Measurements from ENCODE around the gene MAML1.
"Not testable (repeated sequence)": the region's sequence is repeated elsewhere in the genome, so short reads cannot be mapped to it uniquely, and the experiment has no call there.

Gene MAML1, protein sequence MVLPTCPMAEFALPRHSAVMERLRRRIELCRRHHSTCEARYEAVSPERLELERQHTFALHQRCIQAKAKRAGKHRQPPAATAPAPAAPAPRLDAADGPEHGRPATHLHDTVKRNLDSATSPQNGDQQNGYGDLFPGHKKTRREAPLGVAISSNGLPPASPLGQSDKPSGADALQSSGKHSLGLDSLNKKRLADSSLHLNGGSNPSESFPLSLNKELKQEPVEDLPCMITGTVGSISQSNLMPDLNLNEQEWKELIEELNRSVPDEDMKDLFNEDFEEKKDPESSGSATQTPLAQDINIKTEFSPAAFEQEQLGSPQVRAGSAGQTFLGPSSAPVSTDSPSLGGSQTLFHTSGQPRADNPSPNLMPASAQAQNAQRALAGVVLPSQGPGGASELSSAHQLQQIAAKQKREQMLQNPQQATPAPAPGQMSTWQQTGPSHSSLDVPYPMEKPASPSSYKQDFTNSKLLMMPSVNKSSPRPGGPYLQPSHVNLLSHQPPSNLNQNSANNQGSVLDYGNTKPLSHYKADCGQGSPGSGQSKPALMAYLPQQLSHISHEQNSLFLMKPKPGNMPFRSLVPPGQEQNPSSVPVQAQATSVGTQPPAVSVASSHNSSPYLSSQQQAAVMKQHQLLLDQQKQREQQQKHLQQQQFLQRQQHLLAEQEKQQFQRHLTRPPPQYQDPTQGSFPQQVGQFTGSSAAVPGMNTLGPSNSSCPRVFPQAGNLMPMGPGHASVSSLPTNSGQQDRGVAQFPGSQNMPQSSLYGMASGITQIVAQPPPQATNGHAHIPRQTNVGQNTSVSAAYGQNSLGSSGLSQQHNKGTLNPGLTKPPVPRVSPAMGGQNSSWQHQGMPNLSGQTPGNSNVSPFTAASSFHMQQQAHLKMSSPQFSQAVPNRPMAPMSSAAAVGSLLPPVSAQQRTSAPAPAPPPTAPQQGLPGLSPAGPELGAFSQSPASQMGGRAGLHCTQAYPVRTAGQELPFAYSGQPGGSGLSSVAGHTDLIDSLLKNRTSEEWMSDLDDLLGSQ

DNA sequence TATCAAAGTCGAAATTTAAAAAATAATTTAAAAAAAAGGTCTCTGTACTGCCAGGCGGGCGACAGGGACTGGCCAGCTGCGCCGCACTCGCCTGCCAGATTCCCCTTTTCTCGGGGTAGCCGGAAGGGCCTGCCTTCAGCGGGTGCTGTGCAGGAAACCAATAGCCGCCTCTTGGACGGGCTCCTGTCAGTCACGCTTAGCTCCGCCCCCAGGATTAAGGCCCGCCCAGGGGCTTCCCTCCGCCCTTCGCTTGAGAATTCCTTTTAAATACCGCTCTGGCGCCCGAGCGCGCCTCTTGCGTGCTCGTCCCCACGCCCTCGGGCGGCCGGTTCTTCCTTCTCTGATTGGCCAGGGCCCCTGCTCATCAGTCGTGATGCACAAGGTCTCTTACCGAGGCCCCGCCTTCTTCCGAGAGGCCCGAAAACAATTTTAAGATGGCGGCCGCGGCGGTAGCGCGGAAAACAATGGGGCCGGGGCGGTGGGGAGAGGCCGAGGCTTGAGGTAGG lies at the start of gene MAML1:
Gene MAML1, plus strand, starts transcription at position 411 of the 506 bp plus-strand sequence. CDS start 291 bp downstream, outside the sequence.
- DNase-seq (ENCODE audit: low read depth in 2 of 3, low spot score in 2 of 3): peak; percentile 95 to 99 (median 97)

DNA sequence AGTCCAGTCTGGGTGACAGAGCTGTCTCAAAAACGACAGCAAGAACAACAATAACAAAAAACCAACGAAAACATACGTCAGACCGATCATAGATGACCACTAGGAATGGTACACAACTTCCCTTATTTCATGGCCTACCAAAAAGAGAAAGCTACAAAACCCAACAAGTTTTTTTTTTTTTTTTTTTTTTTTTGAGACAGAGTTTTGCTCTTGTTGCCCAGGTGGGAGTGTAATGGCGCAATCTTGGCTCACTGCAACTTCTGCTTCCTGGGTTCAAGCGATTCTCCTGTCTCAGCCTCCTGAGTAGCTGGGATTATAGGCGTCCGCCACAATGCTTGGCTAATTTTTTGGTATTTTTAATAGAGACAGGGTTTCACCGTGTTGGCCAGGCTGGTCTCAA lies 43.4 kb upstream of the MAML1 start:
- DNase-seq (ENCODE audit: low read depth in 2 of 3, low spot score in 2 of 3): not testable (repeated sequence)

DNA sequence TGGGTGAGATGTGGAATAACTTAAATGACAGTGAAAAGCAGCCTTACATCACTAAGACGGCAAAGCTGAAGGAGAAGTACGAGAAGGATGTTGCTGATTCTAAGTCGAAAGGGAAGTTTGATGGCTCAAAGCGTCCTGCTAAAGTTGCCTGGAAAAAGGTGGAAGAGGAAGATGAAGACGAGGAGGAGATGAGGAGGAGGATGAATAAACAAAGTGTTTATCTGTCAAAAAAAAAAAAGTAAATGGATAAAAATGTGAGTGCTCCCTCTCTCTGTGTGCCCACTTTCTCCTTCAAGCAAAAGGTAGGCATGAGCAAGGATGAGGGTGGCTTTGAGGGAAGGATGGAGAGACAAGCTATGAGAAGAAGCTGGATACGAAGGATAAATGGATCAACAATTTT lies 38.1 kb upstream of the MAML1 start:
- no peak for DNase-seq (ENCODE audit: low read depth in 2 of 3, low spot score in 2 of 3)

DNA sequence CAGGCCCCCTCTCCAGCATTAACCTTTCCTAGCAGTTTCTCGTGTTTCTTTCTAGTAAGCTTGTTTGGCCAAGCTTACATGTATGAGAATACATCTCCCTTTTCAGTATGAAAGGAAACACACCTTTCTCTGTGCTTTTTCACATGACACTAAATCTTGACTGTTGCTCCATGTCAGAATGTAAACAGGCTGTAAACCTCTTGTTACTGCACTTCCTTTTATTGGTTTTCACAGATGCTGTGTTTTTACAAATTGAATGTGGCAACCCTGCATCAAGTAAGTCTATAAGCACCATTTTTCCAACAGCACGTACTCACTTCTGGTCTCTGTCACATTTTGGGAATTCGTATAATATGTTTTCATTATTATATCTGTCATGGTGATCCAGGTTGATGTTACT lies 36.0 kb upstream of the MAML1 start:
- DNase-seq (ENCODE audit: low read depth in 2 of 3, low spot score in 2 of 3): no peak

DNA sequence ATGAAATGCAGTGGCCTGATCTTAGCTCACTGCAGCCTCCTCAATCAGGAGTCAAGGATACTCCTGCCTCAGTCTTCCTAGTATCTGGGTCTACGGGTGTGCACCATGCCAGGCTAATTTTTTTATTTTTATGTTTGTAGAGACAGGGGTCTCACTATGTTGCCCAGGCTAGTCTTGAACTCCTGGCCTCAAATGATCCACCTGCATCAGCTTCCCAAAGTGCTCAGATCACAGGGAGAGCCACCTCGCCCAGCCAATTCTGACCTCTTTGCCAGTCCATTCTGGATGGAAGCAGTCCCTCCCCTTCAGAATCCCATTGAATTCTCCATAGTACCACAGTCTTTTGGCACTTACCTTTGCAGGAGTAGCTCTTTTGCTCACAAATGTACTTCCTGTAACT lies 35.5 kb upstream of the MAML1 start:
- no peak for DNase-seq (ENCODE audit: low read depth in 2 of 3, low spot score in 2 of 3)

DNA sequence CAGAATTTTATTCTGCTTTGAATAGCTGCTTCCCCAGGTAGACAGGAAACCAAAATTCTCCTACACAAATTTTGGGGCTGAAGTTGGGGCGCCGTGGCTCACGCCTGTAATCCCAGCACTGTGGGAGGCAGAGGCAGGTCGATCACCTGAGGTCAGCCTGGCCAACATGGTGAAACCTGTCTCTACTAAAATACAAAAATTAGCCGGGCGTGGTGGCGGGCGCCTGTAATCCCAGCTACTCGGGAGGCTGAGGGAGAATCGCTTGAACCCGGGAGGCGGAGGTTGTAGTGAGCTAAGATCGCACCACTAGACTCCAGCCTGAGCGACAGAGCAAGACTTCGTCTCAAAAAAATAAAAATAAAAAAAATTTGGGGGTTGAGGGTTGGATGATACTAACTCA lies 35.1 kb upstream of the MAML1 start:
- DNase-seq (ENCODE audit: low read depth in 2 of 3, low spot score in 2 of 3): not testable (repeated sequence)

DNA sequence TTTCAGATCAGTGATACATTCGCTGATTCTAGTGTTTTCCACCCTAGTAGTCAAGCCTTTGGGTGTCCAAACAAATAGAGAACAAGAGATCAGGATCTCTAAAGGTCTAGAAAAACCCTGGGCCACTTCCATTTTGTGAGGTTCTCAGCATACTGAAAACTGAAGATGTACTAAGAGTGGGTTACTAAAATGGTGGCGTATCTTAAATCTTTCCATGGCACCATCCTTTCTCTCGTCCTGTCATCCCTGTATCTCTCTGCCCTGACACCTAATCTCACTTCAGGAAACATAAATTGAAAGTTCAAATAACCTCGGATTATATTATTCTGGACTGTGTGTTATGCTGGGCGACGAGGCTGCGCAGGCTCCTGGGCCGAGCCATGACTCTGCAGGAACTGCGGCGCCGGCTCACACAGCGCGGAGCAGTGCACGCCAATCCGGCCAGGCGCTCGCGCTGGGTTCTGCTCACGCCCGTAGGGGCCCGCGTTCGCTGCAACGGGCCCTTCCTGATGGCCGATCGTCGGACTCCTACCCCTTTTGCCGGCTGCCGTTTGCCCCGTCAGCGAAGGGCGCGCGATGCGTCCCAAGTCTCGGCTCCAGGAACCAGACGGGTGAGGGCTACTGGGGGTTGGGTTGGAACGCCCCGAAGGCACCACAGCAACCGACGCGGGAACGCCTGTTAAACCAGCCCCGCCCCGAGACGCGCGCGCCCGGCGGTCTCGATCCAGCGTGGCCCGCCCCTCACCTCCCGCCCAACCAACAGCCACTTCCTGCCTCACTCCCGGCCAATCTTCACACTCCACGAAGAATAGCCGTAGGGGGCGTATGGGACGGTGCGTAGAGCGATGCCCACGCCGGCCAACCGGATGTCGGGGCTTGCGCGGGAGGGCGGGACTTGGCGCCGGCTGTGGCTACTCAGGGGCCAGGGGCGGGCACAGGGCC lies 34.4 kb upstream of the MAML1 start:
- DNase-seq (ENCODE audit: low read depth in 2 of 3, low spot score in 2 of 3): peak; percentile 92 to 99 (median 96)

DNA sequence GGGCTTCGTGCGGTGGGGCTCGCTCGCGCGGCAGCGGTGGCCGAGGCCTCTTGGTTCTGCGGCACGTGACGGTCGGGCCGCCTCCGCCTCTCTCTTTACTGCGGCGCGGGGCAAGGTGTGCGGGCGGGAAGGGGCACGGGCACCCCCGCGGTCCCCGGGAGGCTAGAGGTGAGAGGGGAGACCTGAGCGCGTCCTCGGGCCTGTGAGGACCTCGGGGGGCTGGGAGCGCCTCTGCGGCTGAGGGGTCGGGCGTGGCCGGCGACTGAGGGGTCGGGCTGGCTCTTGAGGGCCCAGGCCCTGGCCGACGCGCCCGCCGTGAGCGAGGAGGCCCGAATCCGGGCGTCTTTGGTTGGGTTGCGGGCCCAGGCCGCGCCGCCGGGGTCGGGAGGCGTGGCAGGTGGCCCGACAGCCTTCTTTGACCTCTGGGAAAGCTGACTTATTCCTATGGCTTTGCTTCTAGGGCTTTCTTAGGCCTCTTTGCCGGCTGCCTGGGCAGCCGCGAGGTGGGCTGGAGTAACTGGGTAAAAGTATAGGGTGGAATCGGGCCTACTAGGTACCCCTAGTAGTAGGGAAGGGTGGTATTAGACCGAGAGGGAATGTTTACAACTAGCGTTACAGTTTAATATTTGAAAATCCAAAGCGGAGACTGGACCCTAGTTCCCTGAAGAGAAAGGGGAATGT lies 33.5 kb upstream of the MAML1 start, which contains the start of gene CANX:
Gene CANX, plus strand, starts transcription at position 33 of the 681 bp plus-strand sequence. CDS start 6,715 bp downstream, outside the sequence.
- no peak for DNase-seq (ENCODE audit: low read depth in 2 of 3, low spot score in 2 of 3)

DNA sequence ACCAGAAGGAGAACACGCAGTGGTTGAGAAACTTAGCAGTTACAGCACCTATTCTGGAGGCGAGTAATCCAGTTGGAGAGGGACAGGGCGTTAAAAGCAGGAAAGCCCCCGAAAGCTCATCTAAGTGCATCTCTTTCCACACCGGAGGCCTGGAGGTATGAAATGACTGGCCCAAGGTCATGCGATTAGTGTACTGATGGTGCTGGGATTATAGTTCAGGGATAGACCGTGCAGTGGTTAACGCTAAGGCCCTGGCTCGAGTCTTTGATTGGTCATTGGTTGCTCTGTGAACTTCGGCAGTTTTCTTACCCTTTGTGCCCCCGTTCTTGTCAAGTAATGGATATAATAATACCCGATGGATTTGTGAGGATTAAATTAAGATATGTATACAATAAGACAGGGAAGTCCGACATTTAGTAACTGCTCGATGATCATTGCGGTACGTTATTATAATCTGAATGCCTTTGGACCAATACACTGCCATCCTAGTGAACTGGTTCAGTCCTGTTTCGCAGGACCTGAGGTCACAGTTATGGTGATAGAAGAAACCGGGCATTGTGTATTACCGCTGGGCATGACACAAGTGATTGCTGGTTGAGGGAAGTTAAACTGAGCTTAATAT lies 32.9 kb upstream of the MAML1 start:
- DNase-seq (ENCODE audit: low read depth in 2 of 3, low spot score in 2 of 3): peak in 1 of 3 experiments; percentile 27

DNA sequence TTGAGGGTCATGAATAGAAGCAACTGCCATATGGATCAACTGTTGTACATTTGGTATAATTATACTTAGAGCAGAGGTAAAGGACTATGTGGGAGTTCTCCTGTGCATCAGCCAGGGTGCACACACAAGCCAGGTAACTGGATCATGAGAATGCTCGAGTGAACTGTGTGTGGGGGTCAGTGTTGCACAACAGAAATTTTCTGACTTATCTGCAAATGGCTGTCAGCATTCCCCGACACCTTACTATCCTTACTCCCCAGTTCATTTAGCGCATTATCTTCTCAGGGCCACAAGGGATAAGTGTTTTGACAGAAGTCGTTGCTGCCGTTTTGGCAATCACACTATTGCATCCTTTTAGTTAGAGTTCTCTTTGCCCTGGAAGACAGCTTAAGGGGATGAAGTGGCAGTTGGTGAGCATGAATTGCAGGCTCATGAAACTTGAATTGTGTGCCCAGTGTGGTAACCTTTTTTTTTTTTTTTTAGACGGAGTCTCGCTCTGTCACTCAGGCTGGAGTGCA lies 32.2 kb upstream of the MAML1 start:
- no peak for DNase-seq (ENCODE audit: low read depth in 2 of 3, low spot score in 2 of 3)

DNA sequence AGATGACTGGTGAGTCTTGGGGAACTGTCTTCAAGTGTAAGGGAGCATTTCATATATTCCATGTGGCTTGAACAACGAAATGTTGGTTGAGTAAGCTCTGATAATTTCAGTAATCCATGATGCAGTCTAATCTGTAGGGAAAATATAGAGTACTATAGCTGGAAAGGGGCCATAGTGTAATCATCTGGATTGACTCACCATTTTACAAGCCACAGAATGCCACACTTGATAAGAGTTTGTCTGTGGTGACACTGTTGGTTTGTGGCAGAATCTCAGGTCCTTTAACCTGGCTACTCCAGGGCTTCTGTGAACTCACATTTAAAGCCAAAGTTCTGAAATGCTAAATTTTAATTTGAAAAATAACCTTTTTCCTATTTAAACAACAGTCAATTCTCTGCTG lies 16.3 kb upstream of the MAML1 start:
- no peak for DNase-seq (ENCODE audit: low read depth in 2 of 3, low spot score in 2 of 3)

DNA sequence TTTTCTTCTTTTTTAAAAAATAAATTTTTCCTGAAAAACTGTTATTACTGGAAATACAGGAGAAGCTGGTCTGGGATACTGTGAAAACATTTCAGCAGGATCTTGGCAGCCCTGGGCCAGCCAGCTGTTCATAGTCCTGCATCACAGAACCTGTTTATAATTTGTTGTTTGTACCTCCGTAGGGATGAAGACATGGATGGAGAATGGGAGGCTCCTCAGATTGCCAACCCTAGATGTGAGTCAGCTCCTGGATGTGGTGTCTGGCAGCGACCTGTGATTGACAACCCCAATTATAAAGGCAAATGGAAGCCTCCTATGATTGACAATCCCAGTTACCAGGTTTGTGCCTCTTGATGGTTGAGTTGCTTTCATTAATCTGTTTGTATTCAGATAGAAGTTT lies 12.4 kb upstream of the MAML1 start:
- no peak for DNase-seq (ENCODE audit: low read depth in 2 of 3, low spot score in 2 of 3)

DNA sequence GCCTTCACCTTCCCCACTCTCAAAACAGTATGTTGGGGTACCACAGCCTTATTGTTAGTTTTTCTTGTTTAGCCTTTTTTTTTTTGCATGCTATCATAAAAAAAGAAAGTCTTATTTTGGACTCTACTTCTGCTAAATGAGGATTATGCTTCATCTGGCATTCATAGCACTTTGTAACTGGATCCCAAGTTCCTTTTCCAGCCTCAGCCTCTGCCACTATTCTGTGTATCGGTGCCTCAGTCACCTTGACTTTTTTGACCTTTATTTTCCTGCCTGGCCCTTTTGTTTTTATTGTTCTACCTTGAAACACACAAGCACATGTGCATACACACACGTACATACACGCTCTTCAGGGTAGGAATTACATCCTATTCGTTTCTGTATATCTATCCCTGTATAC lies 8.5 kb upstream of the MAML1 start:
- no peak for DNase-seq (ENCODE audit: low read depth in 2 of 3, low spot score in 2 of 3)

DNA sequence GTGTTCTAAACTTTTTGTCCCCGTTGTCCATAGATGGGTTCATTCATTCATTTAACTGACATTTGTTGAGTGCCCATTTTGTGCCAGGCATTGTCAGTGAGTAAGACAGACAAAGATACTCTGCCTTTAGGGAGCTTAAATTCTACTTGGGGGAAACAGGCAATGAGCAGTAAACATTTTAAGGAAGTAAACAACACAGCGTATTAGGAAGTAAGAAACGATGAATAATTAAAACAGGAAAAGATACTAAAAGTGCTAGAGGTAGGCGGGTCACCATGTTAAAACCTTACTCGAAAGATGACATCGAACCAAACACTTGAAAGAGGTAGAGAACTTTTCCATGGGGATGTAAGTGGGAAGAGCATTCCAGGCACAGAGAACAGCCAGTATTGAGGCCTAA lies 5.5 kb upstream of the MAML1 start:
- DNase-seq (ENCODE audit: low read depth in 2 of 3, low spot score in 2 of 3): no peak

DNA sequence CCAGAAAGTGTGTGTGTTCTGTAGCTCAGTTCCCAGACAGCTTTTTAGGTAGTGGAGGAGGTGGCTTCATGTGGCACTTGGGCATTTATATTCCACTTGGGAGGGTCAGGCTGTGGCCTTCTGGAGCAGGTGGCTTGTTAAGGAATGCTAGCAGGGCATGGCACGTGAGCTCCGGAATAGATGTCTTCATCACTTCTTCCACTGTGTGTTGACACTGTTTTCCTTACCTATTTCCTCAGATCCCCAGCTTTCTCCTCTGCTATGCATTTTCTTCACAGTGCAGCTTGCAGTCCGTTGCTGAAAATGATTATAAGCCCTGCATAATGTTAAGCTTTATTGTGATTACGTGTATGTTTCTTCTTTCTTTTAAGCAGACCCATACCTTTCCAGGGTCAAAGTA lies 3.3 kb upstream of the MAML1 start:
- no peak for DNase-seq (ENCODE audit: low read depth in 2 of 3, low spot score in 2 of 3)

DNA sequence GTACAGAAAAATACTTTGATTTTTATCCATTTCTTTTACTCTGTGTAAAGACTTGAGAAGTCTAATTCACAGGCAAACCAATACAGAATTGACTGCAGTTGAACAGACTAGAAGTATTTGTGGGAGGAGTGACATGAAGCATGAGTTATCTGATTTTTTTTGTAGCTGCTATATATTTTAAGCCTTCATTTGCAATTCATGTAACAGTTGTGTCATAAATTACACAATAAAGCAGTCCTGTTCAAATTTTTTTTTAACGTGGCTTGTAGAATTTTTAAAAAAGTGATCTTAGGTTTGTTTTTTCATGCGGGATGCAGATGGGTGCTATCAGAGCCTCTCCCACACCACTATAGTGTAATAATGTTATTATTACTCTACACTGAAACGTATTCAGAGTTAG lies 2.9 kb upstream of the MAML1 start:
- no peak for DNase-seq (ENCODE audit: low read depth in 2 of 3, low spot score in 2 of 3)

DNA sequence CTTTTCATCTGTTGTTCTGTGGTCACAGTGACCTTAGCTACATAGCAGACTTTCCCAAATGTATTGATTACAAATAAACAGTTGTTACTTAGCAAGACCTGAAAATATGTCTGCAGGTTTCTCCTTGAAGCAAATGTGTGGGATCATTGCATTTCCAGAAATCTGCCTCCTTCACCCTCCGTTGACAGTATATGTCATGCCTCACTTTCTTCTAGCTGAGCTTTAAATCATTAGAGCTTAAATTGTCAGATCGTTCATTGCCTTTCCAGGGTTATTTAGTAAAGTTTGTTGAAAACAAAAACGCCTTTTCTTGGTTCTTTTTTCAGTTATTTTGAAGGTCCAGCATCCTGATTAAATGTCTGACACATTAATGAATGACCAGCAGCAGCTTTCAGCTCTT lies 2.3 kb upstream of the MAML1 start:
- DNase-seq (ENCODE audit: low read depth in 2 of 3, low spot score in 2 of 3): no peak

DNA sequence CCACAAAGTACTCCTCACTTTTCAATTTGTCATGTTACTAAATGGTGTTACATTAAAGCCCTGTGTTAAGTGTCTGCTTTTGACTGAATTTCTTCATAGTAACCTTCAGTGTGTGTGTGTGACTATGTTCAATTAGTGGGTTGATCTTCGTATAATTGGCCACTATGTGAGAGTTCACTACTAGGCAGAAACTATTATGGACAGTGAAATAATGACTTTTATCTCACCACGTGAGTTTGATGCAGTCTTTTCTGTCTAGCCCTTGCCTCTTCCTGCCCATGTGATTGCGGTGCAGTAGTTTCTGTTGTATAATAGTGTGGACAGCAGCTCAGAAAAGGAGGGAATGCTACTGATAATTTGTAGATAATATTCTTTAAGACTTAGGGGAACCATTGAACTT lies 1.8 kb upstream of the MAML1 start:
- no peak for DNase-seq (ENCODE audit: low read depth in 2 of 3, low spot score in 2 of 3)

DNA sequence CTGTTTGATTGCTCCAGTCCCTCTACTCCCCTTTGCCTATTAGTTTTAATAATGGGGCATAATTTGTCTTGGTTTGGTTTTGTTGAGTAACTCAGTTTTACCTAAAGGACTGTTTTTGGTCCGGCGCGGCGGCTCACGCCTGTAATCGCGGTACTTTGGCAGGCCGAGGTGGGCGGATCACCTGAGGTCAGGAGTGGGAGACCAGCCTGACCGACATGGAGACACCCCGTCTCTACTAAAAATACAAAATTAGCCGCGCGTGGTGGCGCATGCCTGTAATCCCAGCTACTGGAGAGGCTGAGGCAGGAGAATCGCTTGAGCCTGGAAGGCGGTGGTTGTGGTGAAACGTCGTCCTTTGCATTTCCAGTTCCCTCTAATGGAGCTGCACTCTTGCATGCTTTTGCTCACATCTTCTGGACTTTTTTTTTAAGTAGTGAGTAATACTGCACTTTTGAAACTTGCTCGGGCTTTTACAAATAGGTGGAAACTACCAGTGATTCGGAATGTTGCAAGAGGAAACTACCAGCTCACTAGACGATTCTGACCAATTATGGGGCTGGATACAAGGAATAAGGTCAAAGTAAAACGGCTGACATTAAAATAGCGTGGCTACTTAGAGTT lies 721 bp upstream of the MAML1 start:
- DNase-seq (ENCODE audit: low read depth in 2 of 3, low spot score in 2 of 3): peak in 1 of 3 experiments; percentile 6

All from activated CD8-positive, alpha-beta memory T cell treated with anti-CD3 and anti-CD28 coated beads for 48 hours (primary cell).